VCaP (cell line): ENCODE measurements around the gene SYT2.

Experiments used
- H3K27ac ChIP-seq: fragments of 450-650 bp; 2 replicates; pipeline ENCODE4 v1.5.1; 2017
- CTCF ChIP-seq: fragments of 450-650 bp; conservative IDR thresholded peaks from 2 replicates; pipeline ENCODE4 v1.5.1; 2017; ENCODE audit warnings: mild to moderate bottlenecking, moderate library complexity

The SYT2 gene

GRCh38 chr1:202572867-202573266 is 137.4 kb downstream of the SYT2 start:
- peak overlapping the region; percentile 97 for H3K27ac ChIP-seq
- TF ChIP-seq CTCF = no peak

DNA sequence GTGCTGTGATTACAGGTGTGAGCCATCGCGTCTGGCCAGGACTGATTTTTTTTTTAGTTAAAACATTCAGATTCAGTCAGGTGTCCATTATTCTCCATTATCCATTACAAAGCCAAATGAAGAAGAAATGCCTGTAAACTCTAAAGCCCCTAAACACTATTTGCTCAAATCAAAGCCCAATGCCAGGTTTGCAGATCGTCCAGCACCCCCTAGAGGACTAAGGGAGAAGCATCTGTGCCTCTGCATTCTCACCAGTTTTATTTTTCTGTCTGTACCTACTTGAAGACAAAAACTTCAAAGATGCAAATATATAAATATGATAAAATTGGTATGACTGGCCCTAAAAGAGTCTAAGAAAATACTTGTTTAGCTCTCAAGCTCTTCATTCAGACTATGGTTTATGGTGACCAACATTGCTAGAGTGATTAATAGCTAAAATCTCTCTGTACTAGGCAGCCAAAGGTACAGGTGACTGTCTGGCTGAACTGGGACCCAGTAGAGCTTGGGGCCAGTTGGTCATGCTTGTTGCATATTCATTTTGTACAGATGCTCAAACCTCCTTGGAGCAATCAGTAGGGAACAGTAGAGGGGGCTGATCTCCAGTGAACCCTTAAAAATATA is 138.4 kb downstream of the SYT2 start:
- peak overlapping the region; percentile 97 for H3K27ac ChIP-seq
- TF ChIP-seq CTCF = peak; percentile 81

- H3K27ac ChIP-seq = peak overlapping the region; percentile 97
- TF ChIP-seq CTCF = no peak
These were observed 140.6 kb downstream of the SYT2 start for GRCh38 chr1:202569393-202570322.

- H3K27ac ChIP-seq = peak overlapping the region; percentile 97
- no peak for TF ChIP-seq CTCF
These were observed 141.4 kb downstream of the SYT2 start for GRCh38 chr1:202568826-202569225.

DNA sequence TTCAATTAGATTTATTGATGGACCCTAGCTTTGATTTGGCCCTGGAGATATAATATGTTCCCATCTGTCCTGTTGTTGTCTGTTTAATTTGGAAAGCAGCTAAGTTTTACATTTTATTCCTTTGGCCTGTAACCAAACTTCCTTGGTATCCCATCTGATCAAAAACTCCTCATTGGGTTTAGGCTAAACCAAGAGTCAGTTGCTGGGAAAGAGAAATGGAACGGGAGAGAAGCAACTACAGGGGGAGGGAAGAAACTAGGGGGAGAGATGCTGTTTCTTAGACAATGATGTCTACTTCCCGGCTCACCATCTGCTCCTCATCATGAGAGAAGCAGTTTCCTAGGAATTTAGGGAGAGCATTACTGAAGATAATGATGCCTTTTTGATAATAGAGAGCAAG is 141.8 kb downstream of the SYT2 start:
- peak overlapping the region; percentile 97 for H3K27ac ChIP-seq
- TF ChIP-seq CTCF = no peak

DNA sequence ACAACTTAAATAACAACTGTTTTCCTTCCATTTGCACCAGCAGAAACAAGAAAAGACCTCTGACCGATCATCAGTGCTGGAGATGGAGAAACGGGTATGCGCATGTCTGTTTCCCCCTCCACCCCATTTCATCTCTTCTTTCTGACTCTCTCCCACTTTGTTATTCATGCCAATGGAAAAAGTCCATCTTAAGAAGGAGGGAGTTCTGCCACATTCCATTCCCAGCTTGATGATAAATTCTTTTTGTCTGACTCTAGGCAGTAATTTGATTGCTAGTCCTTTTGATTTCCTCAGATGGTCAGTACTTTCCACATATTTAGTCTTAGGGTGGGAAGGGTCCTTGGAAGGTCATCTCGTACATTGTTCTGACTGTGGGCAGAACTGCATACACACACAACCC is 142.5 kb downstream of the SYT2 start:
- H3K27ac ChIP-seq = peak overlapping the region; percentile 97
- TF ChIP-seq CTCF = no peak

DNA sequence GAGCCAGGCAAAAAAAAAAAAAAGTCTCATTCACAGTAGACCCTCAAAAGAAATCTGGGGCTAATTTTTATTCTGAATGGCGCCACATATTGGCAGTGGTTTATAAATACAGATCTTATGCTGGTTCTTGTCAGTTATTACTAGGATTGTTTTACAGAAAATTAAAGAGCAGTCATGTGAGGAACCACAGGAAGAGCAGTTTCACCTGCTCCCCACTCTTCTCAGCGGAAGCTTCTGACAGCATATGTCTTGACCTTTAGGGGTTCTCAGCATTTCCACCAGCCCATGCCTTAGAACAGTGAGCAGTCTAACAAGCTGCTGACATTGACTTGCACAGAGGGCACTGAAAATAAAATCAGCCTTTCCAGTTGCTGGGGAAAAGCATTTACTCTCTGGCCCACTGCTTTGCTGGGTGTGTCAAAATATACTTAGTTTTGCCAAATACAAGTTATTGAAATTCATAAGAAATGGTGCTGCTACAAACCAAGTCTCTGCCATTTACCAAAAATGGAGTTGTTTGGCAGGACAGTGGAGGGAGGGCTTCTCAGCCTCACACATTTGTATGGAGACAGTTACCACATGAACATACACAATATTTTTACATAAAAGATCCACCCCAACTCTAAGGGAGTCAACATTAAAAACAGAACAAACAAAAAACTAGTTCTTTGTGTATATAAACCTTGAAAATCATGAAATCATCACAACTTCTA is 144.2 kb downstream of the SYT2 start:
- no peak for TF ChIP-seq CTCF
- peak overlapping the region; percentile 97 for H3K27ac ChIP-seq
